Neural cell (in vitro differentiated cells): ENCODE measurements around the gene TPD52L2.

Source experiments
- POLR2AphosphoS5 ChIP-seq: IDR thresholded peaks from 2 replicates; pipeline ENCODE4 v1.6.1; 2012
- RAD21 ChIP-seq: fragments of 450-650 bp; conservative IDR thresholded peaks from 2 replicates; pipeline ENCODE4 v1.6.1; 2014; ENCODE audit warnings: antibody characterized with exemption, mild to moderate bottlenecking, moderate library complexity
- TAF1 ChIP-seq: IDR thresholded peaks from 2 replicates; pipeline ENCODE4 v1.6.1; 2012; ENCODE audit warnings: low read depth
- TF ChIP-seq, protein P1 (sequence below): fragments of 450-650 bp; IDR thresholded peaks from 2 replicates; pipeline ENCODE4 v1.5.1; 2014; ENCODE audit warnings: antibody characterized with exemption, mild to moderate bottlenecking, moderate library complexity; ENCODE audit not compliant: poor library complexity, severe bottlenecking

DNA sequence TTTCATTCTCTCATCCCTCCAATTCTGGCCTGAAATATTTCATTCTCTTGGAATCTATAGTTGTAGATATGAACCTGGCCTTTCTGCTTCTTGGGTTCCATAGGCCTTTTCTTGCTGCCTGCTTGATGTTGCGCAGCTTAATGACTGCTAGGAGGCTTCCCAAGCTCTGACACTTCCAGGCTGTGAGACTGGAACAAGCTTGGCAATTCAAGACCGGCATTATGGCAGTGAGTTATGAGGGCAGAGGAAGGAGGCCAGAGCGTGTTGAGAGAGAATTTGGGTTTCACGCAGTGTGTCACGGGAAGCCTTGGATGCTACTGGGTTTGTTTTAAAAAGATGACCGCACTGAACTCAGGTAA is 28.9 kb downstream of the TPD52L2 start:
- TF ChIP-seq, protein P1, sequence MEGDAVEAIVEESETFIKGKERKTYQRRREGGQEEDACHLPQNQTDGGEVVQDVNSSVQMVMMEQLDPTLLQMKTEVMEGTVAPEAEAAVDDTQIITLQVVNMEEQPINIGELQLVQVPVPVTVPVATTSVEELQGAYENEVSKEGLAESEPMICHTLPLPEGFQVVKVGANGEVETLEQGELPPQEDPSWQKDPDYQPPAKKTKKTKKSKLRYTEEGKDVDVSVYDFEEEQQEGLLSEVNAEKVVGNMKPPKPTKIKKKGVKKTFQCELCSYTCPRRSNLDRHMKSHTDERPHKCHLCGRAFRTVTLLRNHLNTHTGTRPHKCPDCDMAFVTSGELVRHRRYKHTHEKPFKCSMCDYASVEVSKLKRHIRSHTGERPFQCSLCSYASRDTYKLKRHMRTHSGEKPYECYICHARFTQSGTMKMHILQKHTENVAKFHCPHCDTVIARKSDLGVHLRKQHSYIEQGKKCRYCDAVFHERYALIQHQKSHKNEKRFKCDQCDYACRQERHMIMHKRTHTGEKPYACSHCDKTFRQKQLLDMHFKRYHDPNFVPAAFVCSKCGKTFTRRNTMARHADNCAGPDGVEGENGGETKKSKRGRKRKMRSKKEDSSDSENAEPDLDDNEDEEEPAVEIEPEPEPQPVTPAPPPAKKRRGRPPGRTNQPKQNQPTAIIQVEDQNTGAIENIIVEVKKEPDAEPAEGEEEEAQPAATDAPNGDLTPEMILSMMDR, result no peak
- TF ChIP-seq POLR2AphosphoS5 (no peak), TAF1 (no peak), RAD21 (no peak)
